H1 (cell line): Measurements from ENCODE around the gene PRSS3. TPM values are rescaled to one million over a fixed set of nuclear protein-coding genes. Genes with fewer than 3 reads are reported as not detected.

ENCODE experiments used
- CTCF ChIA-PET: fragments of 300-600 bp; sonication (Branson Sonifier 250); formaldehyde crosslinking; loops from one replicate; lab custom pipeline; 2021; ENCODE audit not compliant: partially characterized antibody; lab: Charles Lee
- POLR2A ChIA-PET: fragments of 300-600 bp; sonication (Branson Sonifier 250); formaldehyde crosslinking; loops from one replicate; lab custom pipeline; 2021; ENCODE audit warnings: inconsistent platforms; ENCODE audit not compliant: partially characterized antibody; lab: Charles Lee
- DNase-seq, 2 experiments: peaks; one replicate each; pipeline versions ENCODE4 v3.0.0 to v3.0.0-alpha.2; 2010 to 2022; ENCODE audit warnings: low spot score in 2 of 2, low read depth in 1 of 2, mixed read lengths in 1 of 2
- FAIRE-seq: peaks from 2 replicates; lab custom pipeline; 2011; peaks lifted over from hg19 to GRCh38; lab: Jason Lieb, UNC
- H2AFZ ChIP-seq: 2 replicates; pipeline ENCODE4 v1.8.1; 2012; ENCODE audit warnings: low read length, inconsistent platforms
- H2AK5ac ChIP-seq: 2 replicates; pipeline ENCODE4 v1.6.1; 2013; ENCODE audit warnings: low read depth, low read length
- H2BK120ac ChIP-seq: replicated peaks from 2 replicates; pipeline ENCODE3; 2013; ENCODE audit warnings: low read depth, low read length, inconsistent platforms
- H2BK12ac ChIP-seq: 2 replicates; pipeline ENCODE4 v1.6.1; 2013; ENCODE audit warnings: low read depth, low read length
- H2BK15ac ChIP-seq: 2 replicates; pipeline ENCODE4 v1.6.1; 2013; ENCODE audit warnings: low read length
- H2BK20ac ChIP-seq: 2 replicates; pipeline ENCODE4 v1.6.1; 2013; ENCODE audit warnings: low read length
- H2BK5ac ChIP-seq: 2 replicates; pipeline ENCODE4 v1.6.1; 2013; ENCODE audit warnings: low read depth, low read length
- H3K14ac ChIP-seq: 2 replicates; pipeline ENCODE4 v1.6.1; 2013; ENCODE audit warnings: inconsistent platforms; ENCODE audit not compliant: insufficient read length
- H3K18ac ChIP-seq: 2 replicates; pipeline ENCODE4 v1.6.1; 2013; ENCODE audit warnings: low read length; ENCODE audit errors: extremely low read depth
- H3K23ac ChIP-seq: 2 replicates; pipeline ENCODE4 v1.6.1; 2013; ENCODE audit warnings: inconsistent platforms; ENCODE audit not compliant: insufficient read length
- H3K23me2 ChIP-seq: 2 replicates; pipeline ENCODE4 v1.6.1; 2013; ENCODE audit warnings: low read depth, low read length
- H3K27ac ChIP-seq: 2 replicates; pipeline ENCODE4 v1.6.1; 2011; ENCODE audit warnings: low read depth, low read length, inconsistent platforms
- H3K27me3 ChIP-seq, 4 experiments: replicated peaks in 1 of 4; 1 replicate in 1 of 4; 2 replicates in 3 of 4; pipeline versions ENCODE4 v1.6.1 to v1.8.1; 2011 to 2013; ENCODE audit warnings: low read length in 3 of 4, mild to moderate bottlenecking in 3 of 4, inconsistent platforms in 2 of 4, mixed read lengths in 2 of 4, moderate library complexity in 1 of 4; ENCODE audit not compliant: control insufficient read depth in 3 of 4, insufficient read depth in 3 of 4; ENCODE audit errors: extremely low read depth in 1 of 4
- H3K36me3 ChIP-seq, 4 experiments: 2 replicates each; pipeline versions ENCODE4 v1.6.1 to v1.8.1; 2011 to 2013; ENCODE audit warnings: mild to moderate bottlenecking in 4 of 4, low read length in 3 of 4, moderate library complexity in 2 of 4, control low read depth in 1 of 4, inconsistent platforms in 1 of 4; ENCODE audit not compliant: insufficient read depth in 4 of 4, control insufficient read depth in 2 of 4
- H3K4ac ChIP-seq: replicated peaks from 2 replicates; pipeline ENCODE3; 2013; ENCODE audit warnings: low read length, low read depth, mixed read lengths, inconsistent platforms; ENCODE audit not compliant: insufficient read length
- H3K4me1 ChIP-seq, 4 experiments: replicated peaks in 1 of 4; 1 replicate in 1 of 4; 2 replicates in 3 of 4; pipeline versions ENCODE4 v1.6.1 to v1.8.1; 2011 to 2013; ENCODE audit warnings: low read length in 3 of 4, inconsistent platforms in 2 of 4, mixed read lengths in 1 of 4; ENCODE audit not compliant: insufficient read depth in 4 of 4, control insufficient read depth in 3 of 4
- H3K4me2 ChIP-seq, 2 experiments: 2 replicates each; pipeline versions ENCODE4 v1.6.1 to v1.8.1; 2011 to 2013; ENCODE audit warnings: low read depth in 2 of 2, low read length in 2 of 2, control low read depth in 1 of 2, inconsistent platforms in 1 of 2, mild to moderate bottlenecking in 1 of 2; ENCODE audit not compliant: insufficient read depth in 1 of 2
- H3K4me3 ChIP-seq, 4 experiments: fragments of 200-600, 300-600 bp in 1 of 4; sonication (generic), shearing (Covaris generic), sonication (Bioruptor Twin) in 1 of 4; 2 replicates each; pipeline versions ENCODE4 v1.5.1 to v1.8.1; 2011 to 2016; ENCODE audit warnings: low read length in 4 of 4, low read depth in 3 of 4, control low read depth in 2 of 4, inconsistent platforms in 2 of 4, mild to moderate bottlenecking in 2 of 4, mixed read lengths in 1 of 4, moderate library complexity in 1 of 4; ENCODE audit not compliant: insufficient read depth in 2 of 4; ENCODE audit errors: extremely low read depth in 1 of 4
- H3K56ac ChIP-seq: replicated peaks from 2 replicates; pipeline ENCODE3; 2013; ENCODE audit warnings: low read depth, mild to moderate bottlenecking, mixed read lengths, low read length, inconsistent platforms; ENCODE audit not compliant: insufficient read length
- H3K79me1 ChIP-seq: 2 replicates; pipeline ENCODE4 v1.6.1; 2013; ENCODE audit warnings: low read depth, low read length, control low read depth
- H3K79me2 ChIP-seq, 2 experiments: 2 replicates each; pipeline versions ENCODE4 v1.6.1 to v1.8.1; 2012 to 2013; ENCODE audit warnings: low read length in 2 of 2, mild to moderate bottlenecking in 2 of 2, inconsistent platforms in 1 of 2; ENCODE audit not compliant: insufficient read depth in 2 of 2, control insufficient read depth in 1 of 2
- H3K9ac ChIP-seq, 4 experiments: replicated peaks in 1 of 4; 1 replicate in 1 of 4; 2 replicates in 3 of 4; pipeline versions ENCODE4 v1.6.1 to v1.8.1; 2011 to 2013; ENCODE audit warnings: low read depth in 3 of 4, low read length in 3 of 4, control low read depth in 2 of 4, mild to moderate bottlenecking in 2 of 4, moderate library complexity in 2 of 4, inconsistent platforms in 1 of 4; ENCODE audit errors: extremely low read depth in 1 of 4
- H3K9me3 ChIP-seq, 2 experiments: 2 replicates each; pipeline versions ENCODE4 v1.6.1 to v1.8.1; 2012 to 2013; ENCODE audit warnings: mild to moderate bottlenecking in 2 of 2, moderate library complexity in 2 of 2, control low read depth in 1 of 2, inconsistent platforms in 1 of 2, low read depth in 1 of 2, low read length in 1 of 2, mixed read lengths in 1 of 2; ENCODE audit not compliant: insufficient read depth in 2 of 2
- H4K20me1 ChIP-seq, 2 experiments: replicated peaks in 1 of 2; 2 replicates each; pipeline versions ENCODE3 to v1.8.1; 2011 to 2013; ENCODE audit warnings: inconsistent platforms in 2 of 2, low read length in 2 of 2, mild to moderate bottlenecking in 1 of 2; ENCODE audit not compliant: insufficient read depth in 2 of 2, control insufficient read depth in 1 of 2
- H4K5ac ChIP-seq: 2 replicates; pipeline ENCODE4 v1.6.1; 2013; ENCODE audit warnings: low read length, low read depth, mixed read lengths, inconsistent platforms; ENCODE audit not compliant: insufficient read length
- H4K8ac ChIP-seq: 2 replicates; pipeline ENCODE4 v1.8.0; 2013; ENCODE audit warnings: mild to moderate bottlenecking, moderate library complexity, low read length, inconsistent platforms; ENCODE audit not compliant: insufficient read depth; ENCODE audit errors: extremely low read depth
- H4K91ac ChIP-seq: replicated peaks from 2 replicates; pipeline ENCODE3; 2013; ENCODE audit warnings: low read length, mixed read lengths, inconsistent platforms; ENCODE audit not compliant: insufficient read length
- ASH2L ChIP-seq: fragments of 200-600, 300-600 bp; sonication (generic); IDR thresholded peaks from one replicate; pipeline ENCODE4 v1.7.1; 2017; ENCODE audit warnings: low read length
- polyA plus RNA-seq, 7 experiments: library from polyadenylated mRNA; depleted of rRNA in 3 of 7; stranded (reverse) in 5 of 7; unstranded in 2 of 7; fragments of >200 nt in 5 of 7; fragments of 200-250 nt in 2 of 7; gene quantifications; 1 replicate in 5 of 7; 2 replicates in 1 of 7; 4 replicates in 1 of 7; pipeline versions ENCODE4 v1.2.1 to v1.2.3, GENCODE V29; 2011 to 2013; ENCODE audit warnings: missing spikeins in 2 of 7, mixed read lengths in 2 of 7
- total RNA-seq: library from RNA; stranded (reverse); fragmentation: NEBNext Ultra II Directional; extraction: Animal tissue kit (Norgen Biotek cat#: 25700); gene quantifications from 2 replicates; pipeline ENCODE4 v1.2.1, GENCODE V29; 2021
- TF ChIP-seq, protein P1 (sequence below): fragments of 300-600 bp; sonication (generic); IDR thresholded peaks from 2 replicates; pipeline ENCODE4 v1.7.1; 2012; ENCODE audit warnings: low read length, moderate library complexity, mild to moderate bottlenecking, inconsistent platforms; ENCODE audit not compliant: insufficient replicate concordance

The PRSS3 gene
- total and polyA plus RNA-seq, 2 of the 8 experiments (the other 6 are each of a cell fraction or from before 2014, with no cell fraction given): 0.12 TPM; not detected in 1

GRCh38 chr9:33776578-33776977 lies 18.8 kb upstream of the PRSS3 start:
- no peaks in the 10 kb centered on the region for H3K79me2 ChIP-seq
- H3K9ac ChIP-seq: no peak overlapping the region
- no peak overlapping the region for H3K23ac ChIP-seq
- H2BK15ac ChIP-seq: no peak overlapping the region
- no peak overlapping the region for H2BK12ac ChIP-seq
- no peak overlapping the region for H3K18ac ChIP-seq
- no peak overlapping the region for H2BK120ac ChIP-seq
- DNase-seq (no peak), FAIRE-seq (no peak)
- no peak overlapping the region for H4K5ac ChIP-seq
- H2BK5ac ChIP-seq: no peak overlapping the region
- POLR2A ChIA-PET: no interaction called here
- no peaks in the 10 kb centered on the region for H4K20me1 ChIP-seq
- no peak overlapping the region for H3K27ac ChIP-seq
- H3K9me3 ChIP-seq: no peaks in the 10 kb centered on the region
- no peaks in the 10 kb centered on the region for H3K27me3 ChIP-seq
- no peak overlapping the region for H2AFZ ChIP-seq
- H3K4me1 ChIP-seq: no peaks in the 10 kb centered on the region
- no peaks in the 10 kb centered on the region for H3K23me2 ChIP-seq
- CTCF ChIA-PET: interaction anchor here (0.9 to 1.5 kb wide), 2 partner anchors 28 to 38 kb away, joined by 3 read pairs; no protein-coding TSS in a partner anchor
- no peak overlapping the region for H3K4me2 ChIP-seq
- no peaks in the 10 kb centered on the region for H3K36me3 ChIP-seq
- no peak overlapping the region for H3K14ac ChIP-seq
- H2BK20ac ChIP-seq: no peak overlapping the region
- H2AK5ac ChIP-seq: no peak overlapping the region
- H3K56ac ChIP-seq: no peak overlapping the region
- H3K79me1 ChIP-seq: no peaks in the 10 kb centered on the region
- H3K4me3 ChIP-seq: no peak overlapping the region
- H3K4ac ChIP-seq: no peak overlapping the region
- H4K8ac ChIP-seq: no peak overlapping the region
- H4K91ac ChIP-seq: no peak overlapping the region
- no peak for TF ChIP-seq ASH2L
- TF ChIP-seq, protein P1, sequence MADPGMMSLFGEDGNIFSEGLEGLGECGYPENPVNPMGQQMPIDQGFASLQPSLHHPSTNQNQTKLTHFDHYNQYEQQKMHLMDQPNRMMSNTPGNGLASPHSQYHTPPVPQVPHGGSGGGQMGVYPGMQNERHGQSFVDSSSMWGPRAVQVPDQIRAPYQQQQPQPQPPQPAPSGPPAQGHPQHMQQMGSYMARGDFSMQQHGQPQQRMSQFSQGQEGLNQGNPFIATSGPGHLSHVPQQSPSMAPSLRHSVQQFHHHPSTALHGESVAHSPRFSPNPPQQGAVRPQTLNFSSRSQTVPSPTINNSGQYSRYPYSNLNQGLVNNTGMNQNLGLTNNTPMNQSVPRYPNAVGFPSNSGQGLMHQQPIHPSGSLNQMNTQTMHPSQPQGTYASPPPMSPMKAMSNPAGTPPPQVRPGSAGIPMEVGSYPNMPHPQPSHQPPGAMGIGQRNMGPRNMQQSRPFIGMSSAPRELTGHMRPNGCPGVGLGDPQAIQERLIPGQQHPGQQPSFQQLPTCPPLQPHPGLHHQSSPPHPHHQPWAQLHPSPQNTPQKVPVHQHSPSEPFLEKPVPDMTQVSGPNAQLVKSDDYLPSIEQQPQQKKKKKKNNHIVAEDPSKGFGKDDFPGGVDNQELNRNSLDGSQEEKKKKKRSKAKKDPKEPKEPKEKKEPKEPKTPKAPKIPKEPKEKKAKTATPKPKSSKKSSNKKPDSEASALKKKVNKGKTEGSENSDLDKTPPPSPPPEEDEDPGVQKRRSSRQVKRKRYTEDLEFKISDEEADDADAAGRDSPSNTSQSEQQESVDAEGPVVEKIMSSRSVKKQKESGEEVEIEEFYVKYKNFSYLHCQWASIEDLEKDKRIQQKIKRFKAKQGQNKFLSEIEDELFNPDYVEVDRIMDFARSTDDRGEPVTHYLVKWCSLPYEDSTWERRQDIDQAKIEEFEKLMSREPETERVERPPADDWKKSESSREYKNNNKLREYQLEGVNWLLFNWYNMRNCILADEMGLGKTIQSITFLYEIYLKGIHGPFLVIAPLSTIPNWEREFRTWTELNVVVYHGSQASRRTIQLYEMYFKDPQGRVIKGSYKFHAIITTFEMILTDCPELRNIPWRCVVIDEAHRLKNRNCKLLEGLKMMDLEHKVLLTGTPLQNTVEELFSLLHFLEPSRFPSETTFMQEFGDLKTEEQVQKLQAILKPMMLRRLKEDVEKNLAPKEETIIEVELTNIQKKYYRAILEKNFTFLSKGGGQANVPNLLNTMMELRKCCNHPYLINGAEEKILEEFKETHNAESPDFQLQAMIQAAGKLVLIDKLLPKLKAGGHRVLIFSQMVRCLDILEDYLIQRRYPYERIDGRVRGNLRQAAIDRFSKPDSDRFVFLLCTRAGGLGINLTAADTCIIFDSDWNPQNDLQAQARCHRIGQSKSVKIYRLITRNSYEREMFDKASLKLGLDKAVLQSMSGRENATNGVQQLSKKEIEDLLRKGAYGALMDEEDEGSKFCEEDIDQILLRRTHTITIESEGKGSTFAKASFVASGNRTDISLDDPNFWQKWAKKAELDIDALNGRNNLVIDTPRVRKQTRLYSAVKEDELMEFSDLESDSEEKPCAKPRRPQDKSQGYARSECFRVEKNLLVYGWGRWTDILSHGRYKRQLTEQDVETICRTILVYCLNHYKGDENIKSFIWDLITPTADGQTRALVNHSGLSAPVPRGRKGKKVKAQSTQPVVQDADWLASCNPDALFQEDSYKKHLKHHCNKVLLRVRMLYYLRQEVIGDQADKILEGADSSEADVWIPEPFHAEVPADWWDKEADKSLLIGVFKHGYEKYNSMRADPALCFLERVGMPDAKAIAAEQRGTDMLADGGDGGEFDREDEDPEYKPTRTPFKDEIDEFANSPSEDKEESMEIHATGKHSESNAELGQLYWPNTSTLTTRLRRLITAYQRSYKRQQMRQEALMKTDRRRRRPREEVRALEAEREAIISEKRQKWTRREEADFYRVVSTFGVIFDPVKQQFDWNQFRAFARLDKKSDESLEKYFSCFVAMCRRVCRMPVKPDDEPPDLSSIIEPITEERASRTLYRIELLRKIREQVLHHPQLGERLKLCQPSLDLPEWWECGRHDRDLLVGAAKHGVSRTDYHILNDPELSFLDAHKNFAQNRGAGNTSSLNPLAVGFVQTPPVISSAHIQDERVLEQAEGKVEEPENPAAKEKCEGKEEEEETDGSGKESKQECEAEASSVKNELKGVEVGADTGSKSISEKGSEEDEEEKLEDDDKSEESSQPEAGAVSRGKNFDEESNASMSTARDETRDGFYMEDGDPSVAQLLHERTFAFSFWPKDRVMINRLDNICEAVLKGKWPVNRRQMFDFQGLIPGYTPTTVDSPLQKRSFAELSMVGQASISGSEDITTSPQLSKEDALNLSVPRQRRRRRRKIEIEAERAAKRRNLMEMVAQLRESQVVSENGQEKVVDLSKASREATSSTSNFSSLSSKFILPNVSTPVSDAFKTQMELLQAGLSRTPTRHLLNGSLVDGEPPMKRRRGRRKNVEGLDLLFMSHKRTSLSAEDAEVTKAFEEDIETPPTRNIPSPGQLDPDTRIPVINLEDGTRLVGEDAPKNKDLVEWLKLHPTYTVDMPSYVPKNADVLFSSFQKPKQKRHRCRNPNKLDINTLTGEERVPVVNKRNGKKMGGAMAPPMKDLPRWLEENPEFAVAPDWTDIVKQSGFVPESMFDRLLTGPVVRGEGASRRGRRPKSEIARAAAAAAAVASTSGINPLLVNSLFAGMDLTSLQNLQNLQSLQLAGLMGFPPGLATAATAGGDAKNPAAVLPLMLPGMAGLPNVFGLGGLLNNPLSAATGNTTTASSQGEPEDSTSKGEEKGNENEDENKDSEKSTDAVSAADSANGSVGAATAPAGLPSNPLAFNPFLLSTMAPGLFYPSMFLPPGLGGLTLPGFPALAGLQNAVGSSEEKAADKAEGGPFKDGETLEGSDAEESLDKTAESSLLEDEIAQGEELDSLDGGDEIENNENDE: no peak
